ENCODE data around the gene NWD2. TPM values are rescaled to one million over a fixed set of nuclear protein-coding genes. Genes with fewer than 3 reads are reported as not detected.
"Not testable (repeated sequence)": the region's sequence is repeated elsewhere in the genome, so short reads cannot be mapped to it uniquely, and the experiment has no call there.

Gene NWD2
- total RNA-seq, 1 donor from 2014 or later: not detected

- no peaks in the 10 kb centered on the region for H3K9me3 Mint-ChIP-seq
- H3K27ac Mint-ChIP-seq: no peak overlapping the region
- H3K27me3 Mint-ChIP-seq (ENCODE audit: insufficient read depth): peaks cover 3% of the 10 kb centered on the region
- no peak for DNase-seq (ENCODE audit: low spot score)
- H3K4me3 Mint-ChIP-seq: no peak overlapping the region
- no peaks in the 10 kb centered on the region for H3K4me1 Mint-ChIP-seq (ENCODE audit: low read depth)
- H3K36me3 Mint-ChIP-seq (ENCODE audit: low read depth): no peaks in the 10 kb centered on the region
- intact Hi-C loops (cut with micrococcal nuclease): no loop called here
These were observed 245.2 kb downstream of the NWD2 start for GRCh38 chr4:37489697-37490096.

GRCh38 chr4:37490391-37491347, 246.1 kb downstream of the NWD2 start:
- intact Hi-C loops (cut with micrococcal nuclease): no loop called here
- peaks cover 7% of the 10 kb centered on the region for H3K9me3 Mint-ChIP-seq
- no peak overlapping the region for H3K27ac Mint-ChIP-seq
- H3K4me1 Mint-ChIP-seq (ENCODE audit: low read depth): no peaks in the 10 kb centered on the region
- no peaks in the 10 kb centered on the region for H3K36me3 Mint-ChIP-seq (ENCODE audit: low read depth)
- H3K27me3 Mint-ChIP-seq (ENCODE audit: insufficient read depth): peaks cover 3% of the 10 kb centered on the region
- no peak overlapping the region for H3K4me3 Mint-ChIP-seq
- no peak for DNase-seq (ENCODE audit: low spot score)

- H3K36me3 Mint-ChIP-seq (ENCODE audit: low read depth); DNase-seq (ENCODE audit: low spot score); H3K4me3 Mint-ChIP-seq; intact Hi-C loops (cut with micrococcal nuclease); H3K9me3 Mint-ChIP-seq; H3K4me1 Mint-ChIP-seq (ENCODE audit: low read depth); H3K27ac Mint-ChIP-seq; H3K27me3 Mint-ChIP-seq (ENCODE audit: insufficient read depth): not testable (repeated sequence)
These were observed 250.8 kb downstream of the NWD2 start for GRCh38 chr4:37495353-37495752.

Measured in activated T-helper 1 cell treated with anti-CD3 and anti-CD28 coated beads, Interleukin-12 subunit alpha, Interleukin-12 subunit beta, Interleukin-2, Interleukin-4 antibody, amounts not matched to agents 30 ng/mL and 10 ng/mL and 1 ng/mL, durations not matched to agents 14 hours and 24 hours and 36 hours (primary cell).